Measurements from ENCODE around the gene SUN5. TPM values are rescaled to one million over a fixed set of nuclear protein-coding genes. Genes with fewer than 3 reads are reported as not detected.

The SUN5 gene
- polyA plus RNA-seq, 2 of the 4 experiments (the other 2 are of a cell fraction) = not detected

- H3K4me2 ChIP-seq = no peak overlapping the region
- no peak overlapping the region for H3K4me3 ChIP-seq
- TF ChIP-seq E2F6 (IDR thresholded peaks at IDR 0.05; ENCODE audit: borderline replicate concordance, low read depth) (no peak), HES2 (IDR thresholded peaks at IDR 0.05) (no peak), RAD21 (conservative IDR thresholded peaks at IDR 0.05 in 1 of 2, IDR thresholded peaks at IDR 0.05 in 1 of 2) (no peak), HOXA7 (CRISPR knock-in tag; IDR thresholded peaks at IDR 0.05) (no peak), CBX2 (IDR thresholded peaks at IDR 0.05; ENCODE audit: borderline replicate concordance, low read depth) (no peak), TFCP2L1 (CRISPR knock-in tag; IDR thresholded peaks at IDR 0.05) (no peak), NFE2L2 (conservative IDR thresholded peaks at IDR 0.05; ENCODE audit: low read length) (no peak), NPAS2 (CRISPR knock-in tag; IDR thresholded peaks at IDR 0.05; ENCODE audit: borderline replicate concordance) (no peak), MAFK (IDR thresholded peaks at IDR 0.05; ENCODE audit: partially characterized antibody) (no peak), ESRRA (IDR thresholded peaks at IDR 0.05; ENCODE audit: borderline replicate concordance, low read length) (no peak), HOXB13 (CRISPR knock-in tag; IDR thresholded peaks at IDR 0.05; ENCODE audit: low read depth) (no peak), PHF8 (IDR thresholded peaks at IDR 0.05; ENCODE audit: borderline replicate concordance, low read depth) (no peak), MAX (IDR thresholded peaks at IDR 0.05) (no peak), ATOH8 (CRISPR knock-in tag; IDR thresholded peaks at IDR 0.05; ENCODE audit: low read depth) (no peak), FOSB (CRISPR knock-in tag; IDR thresholded peaks at IDR 0.05) (no peak), RCOR1 (IDR thresholded peaks at IDR 0.05; ENCODE audit: low read depth, low read length) (no peak), USF2 (IDR thresholded peaks at IDR 0.05) (no peak)
- H3K9me3 ChIP-seq = no peaks in the 10 kb centered on the region
- WGBS (ENCODE audit: missing lambda C conversion rate) = 47% methylated on average over 3 of the region's 3 CpGs
- H3K4me1 ChIP-seq = no peaks in the 10 kb centered on the region
- ATAC-seq (no peak), FAIRE-seq (no peak), DNase-seq (ENCODE audit: low read depth in 1 of 2, low spot score in 1 of 2) (no peak)
- ChIA-PET POLR2A (no interaction called here), CTCF (no interaction called here)
- no peak overlapping the region for H3K27ac ChIP-seq
Observed at GRCh38 chr20:33021879-33022278, 17.6 kb upstream of the SUN5 start.

- no peak for TF ChIP-seq RNF2 (IDR thresholded peaks at IDR 0.05; ENCODE audit: borderline replicate concordance, low read depth)
- TF ChIP-seq FOSL2 (IDR thresholded peaks at IDR 0.05) = no peak
- no peak for TF ChIP-seq FOSL2 (CRISPR knock-in tag; IDR thresholded peaks at IDR 0.05)
- no peak for TF ChIP-seq EHMT2 (IDR thresholded peaks at IDR 0.05; ENCODE audit: low read depth)
- no peak for TF ChIP-seq EP300 (IDR thresholded peaks at IDR 0.05)
- no peak for TF ChIP-seq CEBPB (IDR thresholded peaks at IDR 0.05)
- TF ChIP-seq TP53 (CRISPR knock-in tag; IDR thresholded peaks at IDR 0.05) = no peak
- no peak for TF ChIP-seq HOXB5 (CRISPR knock-in tag; IDR thresholded peaks at IDR 0.05)
- TF ChIP-seq MYC (IDR thresholded peaks at IDR 0.05; ENCODE audit: borderline replicate concordance, low read length) = no peak
- no peak for TF ChIP-seq SMC3 (IDR thresholded peaks at IDR 0.05)
- TF ChIP-seq USF2 (IDR thresholded peaks at IDR 0.05) = no peak
- TF ChIP-seq MAX (IDR thresholded peaks at IDR 0.05) = no peak
- no peak for TF ChIP-seq CTCF (IDR thresholded peaks at IDR 0.05)
- TF ChIP-seq HDAC2 (IDR thresholded peaks at IDR 0.05) = no peak
- ATAC-seq (no peak), DNase-seq (ENCODE audit: low read depth in 1 of 2, low spot score in 1 of 2) (no peak), FAIRE-seq (no peak)
- CTCF ChIA-PET = interaction anchor here (0.8 kb wide), 1 partner anchor 15 kb away, joined by 3 read pairs; no protein-coding TSS in a partner anchor
- no peak overlapping the region for H3K4me2 ChIP-seq
- 45% methylated on average over 18 of the region's 18 CpGs for WGBS (ENCODE audit: missing lambda C conversion rate)
- no peak overlapping the region for H3K4me3 ChIP-seq
- H3K27ac ChIP-seq = no peak overlapping the region
- POLR2A ChIA-PET = no interaction called here
- no peaks in the 10 kb centered on the region for H3K4me1 ChIP-seq
- H3K9me3 ChIP-seq = no peaks in the 10 kb centered on the region
Observed at GRCh38 chr20:33020278-33021161, 16.3 kb upstream of the SUN5 start.

Data from A549 (cell line).